Stomach (tissue), 9 donors: ENCODE results near the gene NF1. TPM values are rescaled to one million over a fixed set of nuclear protein-coding genes. Genes with fewer than 3 reads are reported as not detected.
"Not testable (repeated sequence)": the region's sequence is repeated elsewhere in the genome, so short reads cannot be mapped to it uniquely, and the experiment has no call there.

Source experiments
- DNase-seq, 2 donors: peaks; one replicate each; pipeline versions ENCODE4 v3.0.0 to v3.0.0-alpha.2; 2013 to 2019
- H3K27ac ChIP-seq, 5 donors: fragments of 200-600 bp in 4 of 5; sonication (generic) in 4 of 5; one replicate each; pipeline ENCODE4 v1.5.1; 2013 to 2019; ENCODE audit warnings: mild to moderate bottlenecking in 1 of 5, moderate library complexity in 1 of 5
- H3K27me3 ChIP-seq, 3 donors: fragments of 200-600 bp; sonication (generic); one replicate each; pipeline ENCODE4 v1.5.1; 2017 to 2019; ENCODE audit warnings: mixed run types in 1 of 3
- H3K36me3 ChIP-seq, 4 donors: fragments of 200-600 bp; sonication (generic); 1 replicate in 3 of 4; 2 replicates in 1 of 4; pipeline ENCODE4 v1.5.1; 2016 to 2019
- H3K4me1 ChIP-seq, 4 donors: fragments of 200-600 bp; sonication (generic); one replicate each; pipeline ENCODE4 v1.5.1; 2016 to 2019
- H3K4me3 ChIP-seq, 4 donors: fragments of 200-600 bp; sonication (generic) in 3 of 4; one replicate each; pipeline ENCODE4 v1.5.1; 2016 to 2019; ENCODE audit warnings: mild to moderate bottlenecking in 1 of 4
- H3K9me3 ChIP-seq, 4 donors: fragments of 200-600 bp; sonication (generic); one replicate each; pipeline ENCODE4 v1.5.1; 2016 to 2019
- EP300 ChIP-seq: sonication (generic); formaldehyde crosslinking; IDR thresholded peaks from one replicate; pipeline ENCODE4 v1.6.1; 2017; ENCODE audit warnings: antibody characterized with exemption
- POLR2A ChIP-seq, 4 donors: fragments of 450-650 bp; IDR thresholded peaks; one replicate each; pipeline ENCODE4 v1.6.1; 2016; ENCODE audit warnings: antibody characterized with exemption in 4 of 4, control low read depth in 2 of 4, mild to moderate bottlenecking in 1 of 4, moderate library complexity in 1 of 4
- POLR2AphosphoS5 ChIP-seq, 3 donors: sonication (generic); formaldehyde crosslinking; IDR thresholded peaks; one replicate each; pipeline ENCODE4 v1.6.1; 2016; ENCODE audit warnings: antibody characterized with exemption in 3 of 3
- WGBS, 5 donors: extraction: QIAGEN DNeasy Blood & Tissue Kit in 3 of 5; methylation state at CpG; one replicate each; pipeline versions ENCODE4 v1.1.5 to v1.1.7; 2013 to 2018; 5-methylcytosine and 5-hydroxymethylcytosine counted together
- intact Hi-C: fragments of 100-400 bp; cut with DNase I; formaldehyde crosslinking; loops from one replicate; pipeline ENCODE4 v1.15.1; 2023; ENCODE audit warnings: low total_unique reads
- polyA plus RNA-seq, 3 donors: library from polyadenylated mRNA; stranded (reverse); fragments of 200-250 nt; gene quantifications; one replicate each; pipeline ENCODE4 v1.2.3, GENCODE V29; 2013
- total RNA-seq, 5 donors: library from RNA; depleted of rRNA; stranded (reverse); fragments of >200 nt; gene quantifications; one replicate each; pipeline versions ENCODE4 v1.1.0 to v1.2.3, GENCODE V29; 2014 to 2016
- TF ChIP-seq, protein P1 (sequence below), 7 experiments: fragments of 450-650 bp in 4 of 7; fragments of 200-600 bp in 3 of 7; sonication (generic) in 3 of 7; IDR thresholded peaks; one replicate each; pipeline ENCODE4 v1.5.1; 2016 to 2019; ENCODE audit warnings: antibody characterized with exemption in 7 of 7, control low read depth in 2 of 7, mild to moderate bottlenecking in 1 of 7
- donor health status: healthy with polysubstance abuse.
- donor health status: Bipolar disorder and iron deficiency.
- donor health status: healthy.

NF1 gene
- total and polyA plus RNA-seq, 8 donors, result 5.2 to 108 (median 50.5) TPM

- WGBS, 5 donors, result 70 to 80% (median 79%) methylated on average over 3 of the region's 3 CpGs
- intact Hi-C loops, result no loop called here
- Histone ChIP-seq H3K27me3 (no peaks in the 10 kb centered on the region), H3K36me3 (peaks cover 0 to 3% (median 0%) of the 10 kb centered on the region in 4 donors), H3K9me3 (no peaks in the 10 kb centered on the region), H3K4me1 (peaks cover 0 to 31% (median 2%) of the 10 kb centered on the region in 4 donors), H3K4me3 (peak overlapping the region; percentile 2 to 33 (median 22)), H3K27ac (peak overlapping the region in 4 of 5 donors; percentile 35 to 81 (median 54))
- no peak for DNase-seq
- TF ChIP-seq POLR2AphosphoS5 (IDR thresholded peaks at IDR 0.05), result no peak
- TF ChIP-seq, protein P1, sequence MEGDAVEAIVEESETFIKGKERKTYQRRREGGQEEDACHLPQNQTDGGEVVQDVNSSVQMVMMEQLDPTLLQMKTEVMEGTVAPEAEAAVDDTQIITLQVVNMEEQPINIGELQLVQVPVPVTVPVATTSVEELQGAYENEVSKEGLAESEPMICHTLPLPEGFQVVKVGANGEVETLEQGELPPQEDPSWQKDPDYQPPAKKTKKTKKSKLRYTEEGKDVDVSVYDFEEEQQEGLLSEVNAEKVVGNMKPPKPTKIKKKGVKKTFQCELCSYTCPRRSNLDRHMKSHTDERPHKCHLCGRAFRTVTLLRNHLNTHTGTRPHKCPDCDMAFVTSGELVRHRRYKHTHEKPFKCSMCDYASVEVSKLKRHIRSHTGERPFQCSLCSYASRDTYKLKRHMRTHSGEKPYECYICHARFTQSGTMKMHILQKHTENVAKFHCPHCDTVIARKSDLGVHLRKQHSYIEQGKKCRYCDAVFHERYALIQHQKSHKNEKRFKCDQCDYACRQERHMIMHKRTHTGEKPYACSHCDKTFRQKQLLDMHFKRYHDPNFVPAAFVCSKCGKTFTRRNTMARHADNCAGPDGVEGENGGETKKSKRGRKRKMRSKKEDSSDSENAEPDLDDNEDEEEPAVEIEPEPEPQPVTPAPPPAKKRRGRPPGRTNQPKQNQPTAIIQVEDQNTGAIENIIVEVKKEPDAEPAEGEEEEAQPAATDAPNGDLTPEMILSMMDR (IDR thresholded peaks at IDR 0.05), result no peak
- no peak for TF ChIP-seq EP300
- TF ChIP-seq POLR2A (IDR thresholded peaks at IDR 0.05), result no peak
Measured at GRCh38 chr17:31311526-31311925, 216.7 kb downstream of the NF1 start.

DNA sequence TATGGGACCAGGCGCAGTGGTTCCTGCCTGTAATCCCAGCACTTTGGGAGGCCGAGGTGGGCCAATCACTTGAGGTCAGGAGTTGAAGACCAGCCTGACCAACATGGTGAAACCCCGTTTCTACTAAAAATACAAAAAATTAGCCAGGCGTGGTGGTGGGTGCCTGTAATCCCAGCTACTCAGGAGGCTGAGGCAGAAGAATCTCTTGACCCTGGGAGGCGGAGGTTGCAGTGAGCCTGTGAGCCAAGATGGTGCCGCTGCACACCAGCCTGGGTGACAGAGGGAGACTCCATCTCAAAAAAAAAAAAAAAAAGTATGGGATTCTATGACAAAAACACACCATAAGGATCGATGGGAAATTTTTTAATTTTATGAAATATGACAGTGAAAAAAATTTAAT is 217.4 kb downstream of the NF1 start:
- DNase-seq, H3K9me3 ChIP-seq, intact Hi-C loops, H3K36me3 ChIP-seq, H3K27me3 ChIP-seq: not testable (repeated sequence)
- H3K4me1 ChIP-seq, result peaks cover 0 to 38% (median 2%) of the 10 kb centered on the region in 4 donors
- WGBS, 5 donors, result 72 to 75% (median 74%) methylated on average over 7 of the region's 7 CpGs
- peak overlapping the region in 4 of 5 donors; percentile 35 to 81 (median 54) for H3K27ac ChIP-seq
- H3K4me3 ChIP-seq, result peak overlapping the region; percentile 12 to 33 (median 20)

DNA sequence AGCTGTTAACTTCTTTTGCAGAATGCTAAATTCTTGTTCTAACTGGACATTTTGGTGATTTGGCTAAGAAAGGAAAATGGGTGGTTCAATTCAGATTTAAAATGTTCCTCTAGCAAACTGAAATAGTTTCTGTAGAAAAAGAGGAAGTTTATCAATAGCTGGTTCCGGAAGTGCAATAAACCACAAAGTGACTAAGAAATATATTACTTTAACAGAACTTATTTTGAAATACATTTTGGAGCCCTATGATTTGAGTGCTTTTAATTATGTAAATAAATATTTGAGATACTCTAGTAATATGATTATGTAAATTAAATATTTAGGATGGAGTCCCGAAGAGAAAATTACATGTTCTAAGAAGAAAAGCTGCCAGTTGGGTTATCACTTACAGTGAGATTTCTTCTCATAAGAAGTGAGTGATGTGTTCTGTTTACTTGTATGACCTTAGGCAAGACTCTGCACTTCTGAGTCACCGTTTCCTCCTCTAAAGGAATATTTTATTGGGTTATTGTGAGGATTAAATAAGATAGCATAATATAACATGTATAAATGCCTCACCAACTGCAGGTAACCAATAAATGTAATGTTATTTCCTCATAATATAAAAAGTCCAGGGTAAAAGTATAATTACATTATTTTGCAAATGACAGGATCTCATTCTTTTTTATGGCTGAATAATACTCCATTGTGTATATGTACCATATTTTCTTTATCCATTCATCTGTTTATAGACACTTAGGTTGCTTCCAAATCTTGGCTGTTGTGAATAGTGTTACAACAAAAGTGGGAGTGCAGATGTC is 219.4 kb downstream of the NF1 start, which contains the start of gene EVI2B:
EVI2B (minus strand) TSS at position 73 of the 800 bp plus-strand sequence. CDS start 8,445 bp downstream, outside the sequence.
- TF ChIP-seq POLR2AphosphoS5 (IDR thresholded peaks at IDR 0.05) (no peak), EP300 (no peak), POLR2A (IDR thresholded peaks at IDR 0.05) (no peak)
- TF ChIP-seq, protein P1 (IDR thresholded peaks at IDR 0.05), result no peak
- H3K4me1 ChIP-seq, result peaks cover 0 to 32% (median 0%) of the 10 kb centered on the region in 4 donors
- no peaks in the 10 kb centered on the region for H3K27me3 ChIP-seq
- 52 to 75% (median 68%) methylated on average over 3 of the region's 3 CpGs for WGBS, 5 donors
- intact Hi-C loops, result no loop called here
- peak within 1 kb of the TSS; percentile 30 to 81 (median 55) for H3K27ac ChIP-seq
- no peak for DNase-seq
- no peaks in the 10 kb centered on the region for H3K9me3 ChIP-seq
- no peaks in the 10 kb centered on the region for H3K36me3 ChIP-seq
- H3K4me3 ChIP-seq, result peak within 1 kb of the TSS in 3 of 4 donors; percentile 25 to 33 (median 30)

GRCh38 chr17:31314782-31315100 is 220.0 kb downstream of the NF1 start:
- Histone ChIP-seq H3K27ac (peak overlapping the region in 4 of 5 donors; percentile 28 to 81 (median 52)), H3K36me3 (no peaks in the 10 kb centered on the region), H3K4me1 (peaks cover 0 to 30% (median 0%) of the 10 kb centered on the region in 4 donors), H3K27me3 (no peaks in the 10 kb centered on the region), H3K9me3 (no peaks in the 10 kb centered on the region), H3K4me3 (no peak overlapping the region)
- TF ChIP-seq, protein P1 (IDR thresholded peaks at IDR 0.05), result no peak
- TF ChIP-seq EP300 (no peak), POLR2A (IDR thresholded peaks at IDR 0.05) (no peak), POLR2AphosphoS5 (IDR thresholded peaks at IDR 0.05) (no peak)
- no peak for DNase-seq
- intact Hi-C loops, result no loop called here
- 75 to 93% (median 85%) methylated on average over 3 of the region's 3 CpGs for whole genome bisulfite sequencing, 5 donors
